ENCODE data around the gene PEMT.

PEMT gene

DNA sequence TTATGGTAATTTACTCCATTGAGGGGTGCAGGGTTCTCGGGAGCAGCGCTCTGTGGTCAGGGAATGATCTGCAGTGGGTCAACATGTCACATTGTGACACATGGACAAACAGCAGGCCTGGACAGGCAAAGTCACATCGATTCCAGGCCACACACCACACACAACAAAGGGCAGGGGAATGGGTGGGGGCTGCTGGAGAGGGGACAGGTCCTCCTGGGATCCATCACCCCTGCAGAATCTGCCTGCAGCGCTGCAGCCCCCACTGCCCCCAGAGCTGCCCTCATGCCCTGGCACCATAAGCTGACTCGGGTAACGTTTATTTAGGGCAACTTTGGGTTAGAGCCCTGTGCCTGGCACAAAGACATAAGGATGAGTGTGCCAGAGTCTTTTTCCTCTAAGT is 9.1 kb downstream of the PEMT start:
- no peak overlapping the region for H3K4me3 Mint-ChIP-seq
- H3K27me3 Mint-ChIP-seq: no peaks in the 10 kb centered on the region
- no peaks in the 10 kb centered on the region for H3K9me3 Mint-ChIP-seq
- no peak overlapping the region for H3K27ac Mint-ChIP-seq
- no peaks in the 10 kb centered on the region for H3K36me3 Mint-ChIP-seq
- no peaks in the 10 kb centered on the region for H3K4me1 Mint-ChIP-seq

DNA sequence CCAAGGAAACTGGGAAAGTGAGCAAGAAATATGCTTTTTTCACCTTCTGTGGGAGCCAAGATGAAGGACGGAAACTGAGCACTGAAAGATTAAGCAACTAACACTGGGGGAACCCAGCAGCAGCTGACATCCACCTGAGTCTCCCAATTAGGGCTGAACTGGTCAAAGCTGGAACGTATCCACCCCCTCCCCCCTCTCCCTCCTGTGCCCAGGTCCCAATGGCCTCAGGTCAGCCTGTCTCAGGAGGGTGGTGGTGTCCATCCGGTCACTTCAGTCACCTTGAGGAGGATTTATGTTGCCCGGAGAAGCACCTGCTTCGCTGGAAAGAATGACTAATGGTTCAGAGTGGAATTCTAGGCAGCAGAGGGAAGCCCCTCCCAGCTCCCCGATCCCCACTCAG is 10.0 kb downstream of the PEMT start:
- no peaks in the 10 kb centered on the region for H3K27me3 Mint-ChIP-seq
- H3K4me3 Mint-ChIP-seq: no peak overlapping the region
- H3K4me1 Mint-ChIP-seq: no peaks in the 10 kb centered on the region
- H3K9me3 Mint-ChIP-seq: no peaks in the 10 kb centered on the region
- H3K36me3 Mint-ChIP-seq: no peaks in the 10 kb centered on the region
- no peak overlapping the region for H3K27ac Mint-ChIP-seq

DNA sequence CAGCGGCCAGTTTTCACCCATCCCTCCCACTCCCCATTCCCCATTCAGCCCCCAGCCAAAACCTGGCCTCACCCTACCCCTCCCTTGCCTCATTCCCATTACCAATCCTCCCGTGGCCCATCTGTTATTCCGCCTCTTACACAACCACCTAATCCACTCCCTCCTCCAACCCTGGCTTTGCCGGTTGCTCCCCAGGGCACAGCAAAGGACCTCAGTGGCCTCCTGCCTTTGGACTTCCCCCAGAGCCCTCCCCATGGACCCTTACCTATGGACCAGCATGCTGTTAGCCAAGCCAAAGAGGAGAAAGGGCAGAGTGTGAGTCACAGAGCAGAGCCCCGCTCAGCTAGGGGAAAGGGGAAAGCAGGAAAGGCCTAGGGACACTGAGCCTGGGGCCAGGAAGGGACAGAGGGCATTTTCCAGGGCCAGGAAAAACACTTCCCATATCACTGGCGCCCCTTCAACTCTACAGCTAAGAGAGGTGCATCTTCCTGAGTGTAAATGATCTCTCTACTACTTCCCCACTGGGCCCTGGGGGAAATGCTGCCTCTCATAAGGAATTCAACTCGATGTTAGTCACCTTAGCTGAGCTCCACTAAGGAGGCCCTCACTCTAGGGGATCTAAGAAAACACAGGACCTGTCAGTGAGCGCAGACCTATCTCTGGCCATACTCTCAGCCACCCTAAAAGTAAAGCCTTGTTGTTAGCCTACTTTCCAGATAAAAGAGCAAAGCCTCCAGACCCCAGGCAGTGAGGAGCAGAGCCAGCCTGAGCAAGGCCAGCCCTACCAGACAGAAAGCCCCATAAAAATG is 10.6 kb downstream of the PEMT start:
- no peak overlapping the region for H3K27ac Mint-ChIP-seq
- H3K4me1 Mint-ChIP-seq: no peaks in the 10 kb centered on the region
- H3K4me3 Mint-ChIP-seq: no peak overlapping the region
- no peaks in the 10 kb centered on the region for H3K36me3 Mint-ChIP-seq
- H3K9me3 Mint-ChIP-seq: no peaks in the 10 kb centered on the region
- H3K27me3 Mint-ChIP-seq: no peaks in the 10 kb centered on the region

DNA sequence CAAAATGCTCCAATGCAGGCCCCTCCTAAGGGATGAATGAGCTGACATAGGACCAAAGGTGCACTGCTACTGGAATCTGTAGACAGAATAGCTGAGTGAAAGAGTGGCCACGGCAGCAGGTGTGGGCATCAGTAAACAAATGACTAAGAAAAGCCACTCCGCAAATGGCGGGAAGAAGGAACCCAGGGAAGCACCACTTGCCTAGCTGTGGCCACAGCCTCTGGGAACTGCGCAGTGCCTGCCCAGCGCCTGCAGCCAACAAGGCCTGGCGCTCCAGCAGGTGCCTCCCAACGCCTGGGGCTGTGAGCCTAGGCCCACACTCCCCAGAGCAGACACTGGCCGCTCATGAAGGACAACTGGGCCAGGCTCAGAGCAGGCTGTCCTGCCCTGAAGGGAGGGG is 11.8 kb downstream of the PEMT start:
- Mint-ChIP-seq H3K36me3 (no peaks in the 10 kb centered on the region), H3K4me1 (no peaks in the 10 kb centered on the region), H3K27me3 (no peaks in the 10 kb centered on the region), H3K9me3 (no peaks in the 10 kb centered on the region), H3K27ac (no peak overlapping the region), H3K4me3 (no peak overlapping the region)

DNA sequence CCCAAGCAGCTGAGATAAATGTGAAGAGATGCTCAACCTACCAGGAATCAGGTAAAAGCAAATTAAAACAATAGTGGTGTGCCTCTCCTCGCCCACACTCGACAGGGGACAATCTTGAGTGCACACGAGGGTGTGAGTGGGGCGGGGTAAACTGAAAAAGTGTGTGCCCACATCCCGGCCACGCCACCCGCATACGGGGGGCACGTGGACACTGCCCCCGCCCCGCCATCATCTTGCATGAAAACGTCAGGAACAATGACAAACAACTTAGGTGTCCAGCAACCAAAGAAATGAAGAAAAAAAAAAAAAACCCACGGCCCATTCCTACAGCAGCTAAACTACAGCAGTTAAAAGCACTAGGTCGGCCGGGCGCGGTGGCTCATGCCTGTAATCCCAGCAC is 14.1 kb downstream of the PEMT start:
- Mint-ChIP-seq H3K4me3 (no peak overlapping the region), H3K27ac (no peak overlapping the region), H3K36me3 (no peaks in the 10 kb centered on the region), H3K27me3 (no peaks in the 10 kb centered on the region), H3K9me3 (no peaks in the 10 kb centered on the region), H3K4me1 (no peaks in the 10 kb centered on the region)

DNA sequence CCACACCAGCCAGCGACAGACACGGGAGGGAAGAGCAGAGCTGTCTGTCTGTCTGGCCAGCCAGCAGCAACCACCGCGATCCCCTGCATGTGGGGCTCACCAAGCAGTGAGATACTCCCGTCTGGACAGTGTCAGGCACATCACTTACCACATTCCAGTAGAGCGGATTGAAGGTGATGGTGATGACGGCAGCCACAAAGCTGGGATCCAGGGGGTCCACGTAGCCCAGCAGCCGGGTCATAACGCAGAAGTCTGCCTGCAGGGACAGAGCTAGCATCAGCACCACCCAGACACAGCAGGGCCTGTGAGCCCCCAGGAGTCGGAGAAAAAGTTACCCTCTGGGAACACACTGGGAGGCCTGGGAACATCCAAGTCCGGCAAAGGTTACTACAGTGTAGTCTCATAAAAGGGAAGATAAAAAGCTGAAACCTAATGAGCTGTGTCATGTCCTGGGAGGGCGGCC is 14.7 kb downstream of the PEMT start:
- Mint-ChIP-seq H3K36me3 (no peaks in the 10 kb centered on the region), H3K27ac (no peak overlapping the region), H3K4me3 (no peak overlapping the region), H3K9me3 (no peaks in the 10 kb centered on the region), H3K27me3 (no peaks in the 10 kb centered on the region), H3K4me1 (no peaks in the 10 kb centered on the region)

DNA sequence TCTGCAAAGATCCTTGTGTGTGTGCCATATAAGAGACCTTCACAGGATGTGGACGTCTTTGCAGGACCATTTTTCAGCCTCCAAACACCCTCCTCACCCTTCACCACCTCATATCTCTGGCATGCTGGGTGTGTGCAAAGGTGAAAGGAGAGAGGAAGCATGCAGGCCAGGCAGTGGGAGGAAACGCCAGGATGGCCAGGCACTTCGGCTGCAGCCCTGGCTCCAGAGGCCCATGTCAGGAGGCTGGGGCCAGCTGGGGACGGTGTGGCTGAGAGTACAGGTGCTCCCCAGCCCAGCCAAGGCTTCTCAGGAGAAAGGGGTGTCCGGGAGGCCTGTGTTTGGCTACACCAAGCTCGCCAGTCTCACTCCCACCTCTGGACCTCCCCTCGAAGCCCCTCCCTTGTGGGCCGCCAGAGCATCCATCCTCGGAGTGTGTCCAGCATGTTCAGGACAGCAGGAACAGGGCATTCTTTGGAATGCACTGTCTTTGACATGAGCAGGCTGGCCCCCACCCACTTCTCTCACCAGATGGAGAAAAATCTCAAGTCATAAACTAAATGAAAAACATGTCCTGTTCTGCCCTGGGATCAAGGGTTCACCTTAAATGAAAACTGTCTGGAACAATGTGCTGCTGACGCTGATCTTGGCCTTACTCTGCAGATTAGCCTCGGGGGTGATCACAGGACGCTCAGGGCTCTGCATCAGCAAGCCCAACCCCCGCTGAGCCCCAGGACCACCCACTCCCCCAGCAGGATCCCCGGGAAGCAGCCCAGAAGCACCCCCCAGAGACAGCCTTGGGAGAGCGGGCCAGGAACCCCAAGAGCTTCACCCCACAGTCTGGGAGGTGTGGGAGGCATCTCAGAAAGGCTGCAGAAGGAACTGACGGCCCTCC is 15.9 kb downstream of the PEMT start:
- no peaks in the 10 kb centered on the region for H3K4me1 Mint-ChIP-seq
- no peak overlapping the region for H3K27ac Mint-ChIP-seq
- H3K4me3 Mint-ChIP-seq: no peak overlapping the region
- H3K9me3 Mint-ChIP-seq: no peaks in the 10 kb centered on the region
- no peaks in the 10 kb centered on the region for H3K36me3 Mint-ChIP-seq
- H3K27me3 Mint-ChIP-seq: no peaks in the 10 kb centered on the region

DNA sequence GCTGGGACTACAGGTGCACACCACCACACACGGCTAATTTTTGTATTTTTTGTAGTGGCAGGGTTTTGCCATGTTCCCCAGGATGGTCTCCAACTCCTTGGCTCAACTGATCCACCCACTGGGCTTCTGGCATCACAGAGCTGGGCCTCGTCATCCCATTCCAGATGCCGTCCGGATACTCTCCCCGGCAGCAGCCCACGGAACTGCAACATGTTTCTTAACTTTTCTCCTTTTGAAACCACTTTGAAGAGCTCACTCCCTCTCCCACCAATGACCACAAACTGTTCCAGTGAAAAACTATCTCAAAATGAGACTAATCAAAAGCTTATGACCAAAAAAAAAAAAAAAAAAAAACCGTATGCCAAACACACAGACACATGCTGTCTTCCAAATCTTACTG is 17.6 kb downstream of the PEMT start:
- Mint-ChIP-seq H3K27me3 (no peaks in the 10 kb centered on the region), H3K9me3 (no peaks in the 10 kb centered on the region), H3K4me3 (no peak overlapping the region)

DNA sequence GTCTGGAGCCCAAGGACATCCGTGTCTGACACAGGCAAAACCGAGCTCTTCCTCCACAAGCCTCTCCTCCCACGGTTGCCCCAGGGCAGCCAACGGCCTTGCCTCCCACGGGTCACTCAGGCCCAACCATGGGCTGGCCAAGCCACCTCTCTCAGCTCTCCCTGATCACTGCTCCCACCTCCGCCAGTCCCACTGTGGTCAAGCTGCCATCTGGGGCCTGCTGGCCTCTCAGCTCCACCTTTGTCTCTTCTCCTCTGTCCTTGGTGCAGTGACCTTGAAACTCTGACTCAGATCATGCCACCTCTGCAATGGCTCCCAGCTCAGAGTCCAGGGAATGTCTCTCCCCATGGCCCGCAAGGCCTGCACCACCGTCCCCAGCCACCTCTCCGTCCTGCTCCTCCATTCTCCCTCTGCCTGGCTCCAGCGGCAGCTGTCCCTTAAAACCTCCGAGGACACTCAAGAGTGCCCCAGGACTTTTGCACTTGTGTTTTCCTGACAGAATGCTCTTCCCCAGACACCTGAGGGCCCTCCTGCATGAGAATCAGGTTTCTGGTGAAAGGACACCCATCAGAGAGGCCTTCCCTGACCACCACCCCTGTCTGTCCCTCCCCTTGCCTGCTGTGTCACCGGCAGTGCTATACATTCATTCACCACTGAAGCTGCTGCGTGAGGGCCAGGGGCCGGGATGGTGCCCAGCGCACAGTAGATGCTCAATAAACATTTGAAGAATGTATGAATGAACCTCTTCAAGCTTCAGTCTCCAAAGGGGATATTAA is 19.3 kb downstream of the PEMT start:
- Mint-ChIP-seq H3K27ac (no peak overlapping the region), H3K4me3 (no peak overlapping the region), H3K4me1 (no peaks in the 10 kb centered on the region), H3K9me3 (no peaks in the 10 kb centered on the region), H3K36me3 (no peaks in the 10 kb centered on the region), H3K27me3 (no peaks in the 10 kb centered on the region)

More for the DNA sequence above, 17.6 kb downstream of the PEMT start:
- H3K27ac Mint-ChIP-seq: no peak overlapping the region
- H3K4me1 Mint-ChIP-seq: no peaks in the 10 kb centered on the region
- H3K36me3 Mint-ChIP-seq: no peaks in the 10 kb centered on the region

DNA sequence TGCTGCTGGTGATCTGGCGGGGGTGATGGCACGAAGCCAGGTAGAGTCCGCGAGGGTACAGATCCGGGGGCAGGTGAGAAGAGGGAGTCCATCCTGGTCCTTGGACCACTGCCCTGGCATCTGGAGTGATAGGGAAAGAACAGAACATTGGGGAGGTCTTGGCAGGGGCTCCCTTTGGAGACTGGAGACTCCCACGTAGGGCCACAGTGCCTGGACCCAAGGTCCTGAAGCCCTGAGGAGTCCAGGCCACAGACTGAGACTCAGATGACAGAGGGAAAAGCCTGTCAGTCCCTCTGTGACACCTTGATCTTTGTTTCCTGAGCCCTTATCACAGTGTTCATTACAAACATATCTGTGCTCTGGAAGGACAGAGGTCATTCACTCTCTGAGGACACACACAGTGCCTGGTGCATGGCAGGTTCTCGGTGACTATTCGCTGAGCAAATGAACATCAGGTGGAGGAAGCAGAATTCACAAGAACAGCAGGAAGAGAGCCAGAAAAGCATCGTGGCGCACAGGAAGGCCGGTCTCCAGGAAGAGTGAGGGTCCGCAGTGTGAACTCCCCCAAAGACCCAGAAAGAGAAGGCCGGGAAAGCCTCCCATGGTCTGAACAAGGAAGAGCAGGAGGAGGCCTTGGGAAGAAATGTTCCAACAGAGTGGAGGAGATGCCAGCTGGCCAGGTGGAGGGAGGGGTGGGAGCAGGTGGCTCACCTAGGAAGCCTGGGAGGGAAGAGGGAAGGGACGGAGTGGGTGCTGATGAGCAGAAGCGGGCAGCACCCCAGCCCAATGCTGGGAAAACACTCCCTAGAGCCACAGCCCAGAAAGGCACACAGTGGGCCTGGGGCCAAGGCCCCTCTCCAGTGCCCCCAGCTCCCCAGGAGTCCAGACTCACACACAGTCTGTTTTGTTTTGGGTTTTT is 20.5 kb downstream of the PEMT start:
- no peaks in the 10 kb centered on the region for H3K4me1 Mint-ChIP-seq
- no peaks in the 10 kb centered on the region for H3K9me3 Mint-ChIP-seq
- no peaks in the 10 kb centered on the region for H3K36me3 Mint-ChIP-seq
- no peaks in the 10 kb centered on the region for H3K27me3 Mint-ChIP-seq
- no peak overlapping the region for H3K4me3 Mint-ChIP-seq
- no peak overlapping the region for H3K27ac Mint-ChIP-seq

DNA sequence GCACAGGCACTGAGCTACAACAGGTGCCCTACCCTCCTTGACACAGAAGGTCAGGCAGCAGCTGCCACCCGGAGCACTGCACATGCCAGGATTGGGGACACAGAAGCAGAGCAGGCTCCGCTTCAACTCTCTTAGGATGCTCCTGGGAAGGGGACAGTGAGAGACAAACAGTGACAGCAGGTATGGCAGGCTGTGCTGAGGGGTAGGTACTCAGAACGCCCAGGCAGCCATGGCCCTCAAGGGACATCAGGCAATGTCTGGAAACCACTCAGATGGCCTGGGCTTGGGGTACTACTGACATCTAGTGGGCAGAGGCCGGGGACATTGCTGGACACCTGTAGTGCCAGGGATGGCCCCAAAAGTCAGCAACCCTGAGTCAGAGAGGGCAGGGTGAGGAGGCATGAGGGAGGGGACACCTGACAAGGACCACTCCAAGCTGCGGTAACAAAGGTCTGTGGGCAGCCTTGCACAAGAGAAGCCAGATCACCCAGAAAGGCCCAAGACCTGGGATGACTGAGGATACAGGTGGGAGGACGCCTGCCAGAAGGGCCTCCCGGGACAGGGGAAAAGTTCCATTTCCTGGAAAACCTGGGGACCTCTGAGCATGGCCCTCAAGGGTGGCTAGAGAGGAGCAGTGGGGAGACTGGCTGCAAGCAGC is 21.2 kb downstream of the PEMT start:
- Mint-ChIP-seq H3K9me3 (no peaks in the 10 kb centered on the region), H3K36me3 (no peaks in the 10 kb centered on the region), H3K27ac (no peak overlapping the region), H3K4me1 (no peaks in the 10 kb centered on the region), H3K4me3 (no peak overlapping the region), H3K27me3 (no peaks in the 10 kb centered on the region)

DNA sequence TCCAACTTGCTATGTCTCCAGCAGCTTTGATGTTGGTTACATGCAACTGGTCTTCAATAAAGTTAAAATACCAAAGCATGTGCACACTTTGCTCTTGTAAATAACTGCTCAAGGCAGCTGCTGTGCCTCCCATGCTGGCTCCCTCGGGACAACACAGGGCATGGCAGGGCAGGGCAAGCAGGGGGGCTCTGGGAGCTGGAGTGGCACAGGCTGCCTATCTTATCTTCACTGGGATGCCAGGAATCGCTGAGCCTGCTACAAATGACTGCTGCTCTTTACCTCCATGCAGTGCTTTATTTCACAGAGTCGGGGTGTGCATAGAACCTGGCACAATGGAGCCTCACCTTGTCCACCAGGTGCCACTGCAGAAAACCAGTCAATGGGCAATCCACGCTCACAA is 21.8 kb downstream of the PEMT start:
- Mint-ChIP-seq H3K9me3 (no peaks in the 10 kb centered on the region), H3K27ac (no peak overlapping the region), H3K27me3 (no peaks in the 10 kb centered on the region), H3K4me1 (no peaks in the 10 kb centered on the region), H3K4me3 (no peak overlapping the region), H3K36me3 (no peaks in the 10 kb centered on the region)

DNA sequence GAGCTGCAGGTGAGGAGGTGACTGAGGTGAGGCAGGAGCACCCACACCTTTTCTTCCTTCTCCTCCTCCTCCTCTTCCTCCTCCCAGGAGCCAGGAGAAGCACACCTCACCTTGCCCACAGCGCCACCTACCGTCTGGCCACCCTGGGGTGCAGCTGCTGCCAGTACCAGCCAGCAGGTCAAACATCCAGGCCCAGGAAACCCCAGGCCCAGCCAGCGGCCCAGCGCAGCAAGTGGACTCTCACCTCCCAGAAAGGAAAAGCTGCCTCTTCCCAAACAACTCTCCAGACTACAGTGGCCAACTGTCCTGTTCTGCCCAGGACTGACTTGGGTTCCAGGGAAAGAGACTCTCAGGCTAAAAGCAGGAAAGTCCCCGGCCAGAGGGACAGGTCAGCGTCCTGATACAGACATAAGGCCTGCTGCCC is 22.7 kb downstream of the PEMT start:
- no peaks in the 10 kb centered on the region for H3K27me3 Mint-ChIP-seq
- H3K4me1 Mint-ChIP-seq: no peaks in the 10 kb centered on the region
- H3K9me3 Mint-ChIP-seq: no peaks in the 10 kb centered on the region
- H3K4me3 Mint-ChIP-seq: no peak overlapping the region
- no peak overlapping the region for H3K27ac Mint-ChIP-seq
- H3K36me3 Mint-ChIP-seq: no peaks in the 10 kb centered on the region

DNA sequence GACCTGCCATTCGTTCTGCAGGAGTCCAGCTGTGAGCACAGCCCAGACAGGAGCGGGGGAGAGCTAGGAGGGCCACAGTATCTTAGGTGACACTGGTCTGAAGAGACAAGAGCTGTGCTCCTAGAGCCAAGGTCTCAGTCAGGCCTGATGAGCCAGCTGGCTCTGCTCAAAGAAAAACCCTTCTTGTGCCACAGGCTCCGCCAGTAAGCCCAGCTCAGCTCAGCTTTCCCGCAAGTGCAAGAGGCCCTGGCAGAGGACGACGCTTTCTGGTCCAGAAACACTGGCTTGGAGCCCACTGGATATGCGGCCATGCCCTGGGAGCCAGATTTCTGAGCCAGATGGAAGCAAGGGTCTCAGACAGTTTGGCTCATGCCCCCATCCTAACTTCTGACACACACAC is 23.9 kb downstream of the PEMT start:
- no peaks in the 10 kb centered on the region for H3K27me3 Mint-ChIP-seq
- H3K4me1 Mint-ChIP-seq: no peaks in the 10 kb centered on the region
- no peak overlapping the region for H3K27ac Mint-ChIP-seq
- H3K36me3 Mint-ChIP-seq: no peaks in the 10 kb centered on the region
- no peaks in the 10 kb centered on the region for H3K9me3 Mint-ChIP-seq
- no peak overlapping the region for H3K4me3 Mint-ChIP-seq
